HEK293 (cell line): ENCODE data around the gene ANKH.

Experiments used
- CTCF ChIA-PET: fragments of 350-600 bp; formaldehyde crosslinking; extraction: SDS; loops from one replicate; lab custom pipeline; 2021; ENCODE audit warnings: antibody characterized with exemption; lab: Yijun Ruan, JAX
- POLR2A ChIA-PET: fragments of 300-600 bp; formaldehyde crosslinking; extraction: SDS; loops from one replicate; lab custom pipeline; 2020; ENCODE audit warnings: antibody characterized with exemption, inconsistent platforms; lab: Yijun Ruan, JAX
- H3K27ac ChIP-seq: fragments of 200-500 bp; sonication (Bioruptor generic); 2 replicates; pipeline ENCODE4 v1.5.1; 2014; ENCODE audit warnings: low read depth, low read length, control low read depth, inconsistent platforms; ENCODE audit errors: extremely low read depth
- H3K36me3 ChIP-seq, 2 experiments: fragments of 200-500 bp in 1 of 2; sonication (Bioruptor generic) in 1 of 2; 1 replicate in 1 of 2; 2 replicates in 1 of 2; pipeline ENCODE4 v1.5.1; 2014 to 2017; ENCODE audit warnings: inconsistent platforms in 2 of 2, low read length in 2 of 2; ENCODE audit not compliant: control insufficient read depth in 2 of 2, insufficient read depth in 1 of 2
- H3K4me1 ChIP-seq: fragments of 200-500 bp; sonication (Bioruptor generic); 2 replicates; pipeline ENCODE4 v1.5.1; 2014; ENCODE audit warnings: mild to moderate bottlenecking, low read length, inconsistent platforms; ENCODE audit not compliant: control insufficient read depth, insufficient read depth
- H3K4me3 ChIP-seq: 2 replicates; pipeline ENCODE4 v1.5.1; 2011; ENCODE audit warnings: low read depth, mild to moderate bottlenecking, control low read depth, low read length, moderate library complexity
- H3K9me3 ChIP-seq: fragments of 200-500 bp; sonication (Bioruptor generic); 2 replicates; pipeline ENCODE4 v1.5.1; 2014; ENCODE audit warnings: low read depth, low read length, inconsistent platforms; ENCODE audit not compliant: control insufficient read depth, insufficient read depth
- RBAK ChIP-seq: fragments of 450-650 bp; formaldehyde crosslinking; IDR thresholded peaks from 2 replicates; pipeline ENCODE4 v1.5.1; 2016; ENCODE audit warnings: missing biosample characterization, missing genetic modification characterization
- SP3 ChIP-seq: fragments of 450-650 bp; formaldehyde crosslinking; IDR thresholded peaks from 2 replicates; pipeline ENCODE4 v1.5.1; 2016; ENCODE audit warnings: missing biosample characterization, missing genetic modification characterization
- SP7 ChIP-seq: fragments of 450-650 bp; formaldehyde crosslinking; IDR thresholded peaks from 2 replicates; pipeline ENCODE4 v1.5.1; 2016; ENCODE audit warnings: missing biosample characterization, missing genetic modification characterization
- ZFP41 ChIP-seq: fragments of 450-650 bp; formaldehyde crosslinking; IDR thresholded peaks from 2 replicates; pipeline ENCODE4 v1.5.1; 2016; ENCODE audit warnings: missing biosample characterization, missing genetic modification characterization, borderline replicate concordance
- ZNF157 ChIP-seq: fragments of 450-650 bp; formaldehyde crosslinking; IDR thresholded peaks from 2 replicates; pipeline ENCODE4 v1.5.1; 2016; ENCODE audit warnings: missing biosample characterization, missing genetic modification characterization
- ZNF2 ChIP-seq: fragments of 450-650 bp; formaldehyde crosslinking; IDR thresholded peaks from 2 replicates; pipeline ENCODE4 v1.5.1; 2016; ENCODE audit warnings: missing biosample characterization, missing genetic modification characterization
- ZNF223 ChIP-seq: fragments of 450-650 bp; formaldehyde crosslinking; IDR thresholded peaks from 2 replicates; pipeline ENCODE4 v1.5.1; 2016; ENCODE audit warnings: missing biosample characterization, missing genetic modification characterization
- ZNF324 ChIP-seq: fragments of 450-650 bp; formaldehyde crosslinking; IDR thresholded peaks from 2 replicates; pipeline ENCODE4 v1.5.1; 2016; ENCODE audit warnings: missing biosample characterization, missing genetic modification characterization
- ZNF561 ChIP-seq: fragments of 450-650 bp; IDR thresholded peaks from 2 replicates; pipeline ENCODE4 v1.5.1; 2018; ENCODE audit warnings: missing biosample characterization, missing genetic modification characterization, borderline replicate concordance
- ZNF747 ChIP-seq: fragments of 450-650 bp; formaldehyde crosslinking; IDR thresholded peaks from 2 replicates; pipeline ENCODE4 v1.5.1; 2016; ENCODE audit warnings: missing biosample characterization, missing genetic modification characterization
- ZNF768 ChIP-seq: fragments of 450-650 bp; formaldehyde crosslinking; IDR thresholded peaks from 2 replicates; pipeline ENCODE4 v1.5.1; 2018; ENCODE audit warnings: missing biosample characterization, mild to moderate bottlenecking, missing genetic modification characterization
- ZSCAN16 ChIP-seq: fragments of 450-650 bp; formaldehyde crosslinking; IDR thresholded peaks from 2 replicates; pipeline ENCODE4 v1.5.1; 2016; ENCODE audit warnings: missing biosample characterization, missing genetic modification characterization
- TF ChIP-seq, protein P1 (sequence below): fragments of 450-650 bp; formaldehyde crosslinking; IDR thresholded peaks from 2 replicates; pipeline ENCODE4 v1.5.1; 2016; ENCODE audit warnings: missing biosample characterization, missing genetic modification characterization
- TF ChIP-seq, protein P2 (sequence below): fragments of 450-650 bp; formaldehyde crosslinking; IDR thresholded peaks from 2 replicates; pipeline ENCODE4 v1.5.1; 2016; ENCODE audit warnings: missing biosample characterization, missing genetic modification characterization, borderline replicate concordance
- TF ChIP-seq, protein P3 (sequence below): fragments of 450-650 bp; formaldehyde crosslinking; IDR thresholded peaks from 2 replicates; pipeline ENCODE4 v1.5.1; 2016; ENCODE audit warnings: missing biosample characterization, missing genetic modification characterization
- TF ChIP-seq, protein P4 (sequence below): fragments of 450-650 bp; formaldehyde crosslinking; IDR thresholded peaks from 2 replicates; pipeline ENCODE4 v1.5.1; 2016; ENCODE audit warnings: missing biosample characterization, missing genetic modification characterization
- TF ChIP-seq, protein P5 (sequence below): fragments of 450-650 bp; formaldehyde crosslinking; IDR thresholded peaks from 2 replicates; pipeline ENCODE4 v1.5.1; 2017; ENCODE audit warnings: missing biosample characterization, missing genetic modification characterization
- TF ChIP-seq, protein P6 (sequence below): fragments of 450-650 bp; formaldehyde crosslinking; IDR thresholded peaks from 2 replicates; pipeline ENCODE4 v1.5.1; 2017; ENCODE audit warnings: missing biosample characterization, missing genetic modification characterization

ANKH gene

DNA sequence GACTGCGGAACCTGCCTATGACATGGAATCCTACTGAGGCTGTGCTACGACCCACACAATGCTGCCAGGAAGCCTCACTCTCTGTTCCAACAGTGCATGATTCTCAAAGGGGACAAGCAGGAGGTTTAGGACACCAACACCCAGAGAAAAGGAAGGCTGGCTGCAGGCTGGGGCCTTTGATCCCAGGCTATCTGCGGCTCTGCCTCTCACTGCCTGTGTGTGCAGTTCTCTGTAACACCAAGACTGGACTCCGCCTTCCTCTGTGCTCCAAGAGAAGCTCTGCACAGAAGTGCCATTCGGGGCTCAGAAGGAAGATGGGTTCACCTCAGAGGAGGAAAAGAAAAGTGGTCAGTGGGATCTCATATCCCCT lies 20.5 kb downstream of the ANKH start (continued):
- TF ChIP-seq, protein P1, sequence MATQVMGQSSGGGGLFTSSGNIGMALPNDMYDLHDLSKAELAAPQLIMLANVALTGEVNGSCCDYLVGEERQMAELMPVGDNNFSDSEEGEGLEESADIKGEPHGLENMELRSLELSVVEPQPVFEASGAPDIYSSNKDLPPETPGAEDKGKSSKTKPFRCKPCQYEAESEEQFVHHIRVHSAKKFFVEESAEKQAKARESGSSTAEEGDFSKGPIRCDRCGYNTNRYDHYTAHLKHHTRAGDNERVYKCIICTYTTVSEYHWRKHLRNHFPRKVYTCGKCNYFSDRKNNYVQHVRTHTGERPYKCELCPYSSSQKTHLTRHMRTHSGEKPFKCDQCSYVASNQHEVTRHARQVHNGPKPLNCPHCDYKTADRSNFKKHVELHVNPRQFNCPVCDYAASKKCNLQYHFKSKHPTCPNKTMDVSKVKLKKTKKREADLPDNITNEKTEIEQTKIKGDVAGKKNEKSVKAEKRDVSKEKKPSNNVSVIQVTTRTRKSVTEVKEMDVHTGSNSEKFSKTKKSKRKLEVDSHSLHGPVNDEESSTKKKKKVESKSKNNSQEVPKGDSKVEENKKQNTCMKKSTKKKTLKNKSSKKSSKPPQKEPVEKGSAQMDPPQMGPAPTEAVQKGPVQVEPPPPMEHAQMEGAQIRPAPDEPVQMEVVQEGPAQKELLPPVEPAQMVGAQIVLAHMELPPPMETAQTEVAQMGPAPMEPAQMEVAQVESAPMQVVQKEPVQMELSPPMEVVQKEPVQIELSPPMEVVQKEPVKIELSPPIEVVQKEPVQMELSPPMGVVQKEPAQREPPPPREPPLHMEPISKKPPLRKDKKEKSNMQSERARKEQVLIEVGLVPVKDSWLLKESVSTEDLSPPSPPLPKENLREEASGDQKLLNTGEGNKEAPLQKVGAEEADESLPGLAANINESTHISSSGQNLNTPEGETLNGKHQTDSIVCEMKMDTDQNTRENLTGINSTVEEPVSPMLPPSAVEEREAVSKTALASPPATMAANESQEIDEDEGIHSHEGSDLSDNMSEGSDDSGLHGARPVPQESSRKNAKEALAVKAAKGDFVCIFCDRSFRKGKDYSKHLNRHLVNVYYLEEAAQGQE (tag by site-specific recombination) = no peak
- TF ChIP-seq ZNF223 (tag by site-specific recombination) (no peak), SP3 (tag by site-specific recombination) (no peak), ZNF157 (tag by site-specific recombination) (no peak)

DNA sequence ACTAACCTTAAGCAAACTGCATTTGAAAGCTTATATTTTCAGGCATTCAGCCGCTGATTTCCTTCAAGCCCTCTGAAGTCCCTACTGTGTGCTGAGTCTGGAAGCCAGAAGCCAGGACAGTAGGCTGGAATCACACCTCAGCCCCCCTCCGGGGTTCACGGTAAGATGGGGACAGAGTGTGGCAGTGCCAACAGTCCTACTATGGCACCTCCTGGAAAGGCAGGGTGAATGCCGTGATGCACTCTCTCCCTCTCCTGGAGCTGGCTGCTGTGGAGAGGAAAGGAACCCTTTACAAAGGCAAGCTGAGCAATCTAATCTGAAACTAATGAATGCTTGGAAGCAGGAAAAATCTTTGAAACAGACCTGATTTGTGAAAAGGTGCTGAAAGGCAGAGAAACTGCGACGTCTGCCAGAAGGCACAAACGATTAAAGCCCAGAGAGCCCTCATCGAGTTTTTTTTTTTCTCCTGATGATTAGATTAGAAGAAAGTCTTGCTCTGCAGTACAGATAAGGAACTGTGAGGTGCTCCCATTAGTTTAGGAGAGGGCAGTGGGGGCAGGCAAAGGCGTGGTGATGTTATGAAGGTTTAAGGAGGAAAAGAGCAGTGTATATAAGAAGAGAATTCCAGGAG lies 21.0 kb downstream of the ANKH start:
- Histone ChIP-seq H3K4me3 (no peak overlapping the region), H3K4me1 (no peaks in the 10 kb centered on the region), H3K27ac (no peak overlapping the region)
- TF ChIP-seq ZNF157 (tag by site-specific recombination) (no peak), SP7 (tag by site-specific recombination) (no peak), ZNF2 (tag by site-specific recombination) (no peak), ZNF768 (tag by site-specific recombination) (no peak), RBAK (tag by site-specific recombination) (no peak), ZNF324 (tag by site-specific recombination) (no peak), ZSCAN16 (tag by site-specific recombination) (no peak), ZFP41 (tag by site-specific recombination) (no peak), ZNF561 (tag by site-specific recombination) (no peak), ZNF747 (tag by site-specific recombination) (no peak)
- TF ChIP-seq, protein P2, sequence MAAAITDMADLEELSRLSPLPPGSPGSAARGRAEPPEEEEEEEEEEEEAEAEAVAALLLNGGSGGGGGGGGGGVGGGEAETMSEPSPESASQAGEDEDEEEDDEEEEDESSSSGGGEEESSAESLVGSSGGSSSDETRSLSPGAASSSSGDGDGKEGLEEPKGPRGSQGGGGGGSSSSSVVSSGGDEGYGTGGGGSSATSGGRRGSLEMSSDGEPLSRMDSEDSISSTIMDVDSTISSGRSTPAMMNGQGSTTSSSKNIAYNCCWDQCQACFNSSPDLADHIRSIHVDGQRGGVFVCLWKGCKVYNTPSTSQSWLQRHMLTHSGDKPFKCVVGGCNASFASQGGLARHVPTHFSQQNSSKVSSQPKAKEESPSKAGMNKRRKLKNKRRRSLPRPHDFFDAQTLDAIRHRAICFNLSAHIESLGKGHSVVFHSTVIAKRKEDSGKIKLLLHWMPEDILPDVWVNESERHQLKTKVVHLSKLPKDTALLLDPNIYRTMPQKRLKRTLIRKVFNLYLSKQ (tag by site-specific recombination) = no peak
- TF ChIP-seq, protein P3, sequence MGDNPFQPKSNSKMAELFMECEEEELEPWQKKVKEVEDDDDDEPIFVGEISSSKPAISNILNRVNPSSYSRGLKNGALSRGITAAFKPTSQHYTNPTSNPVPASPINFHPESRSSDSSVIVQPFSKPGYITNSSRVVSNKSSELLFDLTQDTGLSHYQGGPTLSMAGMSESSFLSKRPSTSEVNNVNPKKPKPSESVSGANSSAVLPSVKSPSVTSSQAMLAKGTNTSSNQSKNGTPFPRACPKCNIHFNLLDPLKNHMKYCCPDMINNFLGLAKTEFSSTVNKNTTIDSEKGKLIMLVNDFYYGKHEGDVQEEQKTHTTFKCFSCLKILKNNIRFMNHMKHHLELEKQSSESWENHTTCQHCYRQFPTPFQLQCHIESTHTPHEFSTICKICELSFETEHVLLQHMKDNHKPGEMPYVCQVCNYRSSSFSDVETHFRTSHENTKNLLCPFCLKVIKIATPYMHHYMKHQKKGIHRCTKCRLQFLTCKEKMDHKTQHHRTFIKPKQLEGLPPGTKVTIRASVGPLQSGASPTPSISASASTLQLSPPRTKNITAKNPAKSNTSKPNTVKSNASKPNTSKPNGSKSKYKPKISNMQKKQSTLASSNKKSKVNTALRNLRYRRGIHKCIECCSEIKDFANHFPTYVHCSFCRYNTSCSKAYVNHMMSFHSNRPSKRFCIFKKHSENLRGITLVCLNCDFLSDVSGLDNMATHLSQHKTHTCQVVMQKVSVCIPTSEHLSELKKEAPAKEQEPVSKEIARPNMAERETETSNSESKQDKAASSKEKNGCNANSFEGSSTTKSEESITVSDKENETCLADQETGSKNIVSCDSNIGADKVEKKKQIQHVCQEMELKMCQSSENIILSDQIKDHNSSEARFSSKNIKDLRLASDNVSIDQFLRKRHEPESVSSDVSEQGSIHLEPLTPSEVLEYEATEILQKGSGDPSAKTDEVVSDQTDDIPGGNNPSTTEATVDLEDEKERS (tag by site-specific recombination) = no peak
- TF ChIP-seq, protein P4, sequence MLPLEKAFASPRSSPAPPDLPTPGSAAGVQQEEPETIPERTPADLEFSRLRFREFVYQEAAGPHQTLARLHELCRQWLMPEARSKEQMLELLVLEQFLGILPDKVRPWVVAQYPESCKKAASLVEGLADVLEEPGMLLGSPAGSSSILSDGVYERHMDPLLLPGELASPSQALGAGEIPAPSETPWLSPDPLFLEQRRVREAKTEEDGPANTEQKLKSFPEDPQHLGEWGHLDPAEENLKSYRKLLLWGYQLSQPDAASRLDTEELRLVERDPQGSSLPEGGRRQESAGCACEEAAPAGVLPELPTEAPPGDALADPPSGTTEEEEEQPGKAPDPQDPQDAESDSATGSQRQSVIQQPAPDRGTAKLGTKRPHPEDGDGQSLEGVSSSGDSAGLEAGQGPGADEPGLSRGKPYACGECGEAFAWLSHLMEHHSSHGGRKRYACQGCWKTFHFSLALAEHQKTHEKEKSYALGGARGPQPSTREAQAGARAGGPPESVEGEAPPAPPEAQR (tag by site-specific recombination) = no peak
- TF ChIP-seq, protein P5, sequence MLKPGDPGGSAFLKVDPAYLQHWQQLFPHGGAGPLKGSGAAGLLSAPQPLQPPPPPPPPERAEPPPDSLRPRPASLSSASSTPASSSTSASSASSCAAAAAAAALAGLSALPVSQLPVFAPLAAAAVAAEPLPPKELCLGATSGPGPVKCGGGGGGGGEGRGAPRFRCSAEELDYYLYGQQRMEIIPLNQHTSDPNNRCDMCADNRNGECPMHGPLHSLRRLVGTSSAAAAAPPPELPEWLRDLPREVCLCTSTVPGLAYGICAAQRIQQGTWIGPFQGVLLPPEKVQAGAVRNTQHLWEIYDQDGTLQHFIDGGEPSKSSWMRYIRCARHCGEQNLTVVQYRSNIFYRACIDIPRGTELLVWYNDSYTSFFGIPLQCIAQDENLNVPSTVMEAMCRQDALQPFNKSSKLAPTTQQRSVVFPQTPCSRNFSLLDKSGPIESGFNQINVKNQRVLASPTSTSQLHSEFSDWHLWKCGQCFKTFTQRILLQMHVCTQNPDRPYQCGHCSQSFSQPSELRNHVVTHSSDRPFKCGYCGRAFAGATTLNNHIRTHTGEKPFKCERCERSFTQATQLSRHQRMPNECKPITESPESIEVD (tag by site-specific recombination) = no peak
- TF ChIP-seq, protein P6, sequence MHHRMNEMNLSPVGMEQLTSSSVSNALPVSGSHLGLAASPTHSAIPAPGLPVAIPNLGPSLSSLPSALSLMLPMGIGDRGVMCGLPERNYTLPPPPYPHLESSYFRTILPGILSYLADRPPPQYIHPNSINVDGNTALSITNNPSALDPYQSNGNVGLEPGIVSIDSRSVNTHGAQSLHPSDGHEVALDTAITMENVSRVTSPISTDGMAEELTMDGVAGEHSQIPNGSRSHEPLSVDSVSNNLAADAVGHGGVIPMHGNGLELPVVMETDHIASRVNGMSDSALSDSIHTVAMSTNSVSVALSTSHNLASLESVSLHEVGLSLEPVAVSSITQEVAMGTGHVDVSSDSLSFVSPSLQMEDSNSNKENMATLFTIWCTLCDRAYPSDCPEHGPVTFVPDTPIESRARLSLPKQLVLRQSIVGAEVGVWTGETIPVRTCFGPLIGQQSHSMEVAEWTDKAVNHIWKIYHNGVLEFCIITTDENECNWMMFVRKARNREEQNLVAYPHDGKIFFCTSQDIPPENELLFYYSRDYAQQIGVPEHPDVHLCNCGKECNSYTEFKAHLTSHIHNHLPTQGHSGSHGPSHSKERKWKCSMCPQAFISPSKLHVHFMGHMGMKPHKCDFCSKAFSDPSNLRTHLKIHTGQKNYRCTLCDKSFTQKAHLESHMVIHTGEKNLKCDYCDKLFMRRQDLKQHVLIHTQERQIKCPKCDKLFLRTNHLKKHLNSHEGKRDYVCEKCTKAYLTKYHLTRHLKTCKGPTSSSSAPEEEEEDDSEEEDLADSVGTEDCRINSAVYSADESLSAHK (tag by site-specific recombination) = no peak
- TF ChIP-seq, all 188 proteins: peak for 0
- ChIA-PET CTCF (interaction anchor here (0.6 to 0.9 kb wide), 2 partner anchors 19 to 537 kb away, joined by 3 to 4 read pairs; no protein-coding TSS in a partner anchor), POLR2A (no interaction called here)
- no peaks in the 10 kb centered on the region for H3K36me3 ChIP-seq
- H3K9me3 ChIP-seq = no peaks in the 10 kb centered on the region
